ENCODE measurements around the gene CHCHD3.

The CHCHD3 gene

GRCh38 chr7:133081599-133082389 is at the start of gene CHCHD3:
Gene CHCHD3, minus strand, starts transcription at chr7:133082090. Its CDS starts 153 bp downstream, at chr7:133081937.
- DNase-seq (ENCODE audit: low read depth), result peak; percentile 94

GRCh38 chr7:133130166-133130565 is 48.3 kb upstream of the CHCHD3 start:
- no peak for DNase-seq (ENCODE audit: low read depth)

GRCh38 chr7:133126422-133126821 is 44.5 kb upstream of the CHCHD3 start:
- DNase-seq (ENCODE audit: low read depth), result no peak

GRCh38 chr7:133124974-133125373 is 43.1 kb upstream of the CHCHD3 start:
- no peak for DNase-seq (ENCODE audit: low read depth)

- no peak for DNase-seq (ENCODE audit: low read depth)
Measured at GRCh38 chr7:133121175-133121844, 39.4 kb upstream of the CHCHD3 start.

- DNase-seq (ENCODE audit: low read depth), result no peak
Measured at GRCh38 chr7:133119067-133119466, 37.2 kb upstream of the CHCHD3 start.

- DNase-seq (ENCODE audit: low read depth), result no peak
Measured at GRCh38 chr7:133118261-133118660, 36.4 kb upstream of the CHCHD3 start.

- DNase-seq (ENCODE audit: low read depth), result no peak
Measured at GRCh38 chr7:133117452-133117851, 35.6 kb upstream of the CHCHD3 start.

GRCh38 chr7:133115596-133115995 is 33.7 kb upstream of the CHCHD3 start:
- no peak for DNase-seq (ENCODE audit: low read depth)

- DNase-seq (ENCODE audit: low read depth), result no peak
Measured at GRCh38 chr7:133114519-133114918, 32.6 kb upstream of the CHCHD3 start.

GRCh38 chr7:133112976-133113375 is 31.1 kb upstream of the CHCHD3 start:
- no peak for DNase-seq (ENCODE audit: low read depth)

GRCh38 chr7:133112335-133112734 is 30.4 kb upstream of the CHCHD3 start:
- DNase-seq (ENCODE audit: low read depth), result no peak

- DNase-seq (ENCODE audit: low read depth), result no peak
Measured at GRCh38 chr7:133110312-133110711, 28.4 kb upstream of the CHCHD3 start.

GRCh38 chr7:133109816-133110215 is 27.9 kb upstream of the CHCHD3 start:
- no peak for DNase-seq (ENCODE audit: low read depth)

- no peak for DNase-seq (ENCODE audit: low read depth)
Measured at GRCh38 chr7:133108023-133108422, 26.1 kb upstream of the CHCHD3 start.

- DNase-seq (ENCODE audit: low read depth), result no peak
Measured at GRCh38 chr7:133102276-133103060, 20.6 kb upstream of the CHCHD3 start.

- DNase-seq (ENCODE audit: low read depth), result no peak
Measured at GRCh38 chr7:133099633-133100286, 17.9 kb upstream of the CHCHD3 start.

GRCh38 chr7:133095119-133095671 is 13.3 kb upstream of the CHCHD3 start:
- DNase-seq (ENCODE audit: low read depth), result no peak

- DNase-seq (ENCODE audit: low read depth), result no peak
Measured at GRCh38 chr7:133091943-133092464, 10.1 kb upstream of the CHCHD3 start.

GRCh38 chr7:133082390-133082766 is 488 bp upstream of the CHCHD3 start:
- no peak for DNase-seq (ENCODE audit: low read depth)

- DNase-seq (ENCODE audit: low read depth), result no peak
Measured at GRCh38 chr7:133081119-133081598, 731 bp downstream of the CHCHD3 start.

- DNase-seq (ENCODE audit: low read depth), result no peak
Measured at GRCh38 chr7:133079296-133079695, 2.6 kb downstream of the CHCHD3 start.
